Upper lobe of left lung (tissue), 4 donors: ENCODE data around the gene MRPS34.

Experiments used
- POLR2AphosphoS5 ChIP-seq, 2 donors: sonication (generic); formaldehyde crosslinking; IDR thresholded peaks; one replicate each; pipeline ENCODE4 v1.5.1; 2017; ENCODE audit warnings: antibody characterized with exemption in 2 of 2
- TF ChIP-seq, protein P1 (sequence below), 6 experiments: fragments of 450-650 bp in 4 of 6; fragments of 200-600 bp in 2 of 6; sonication (generic) in 2 of 6; IDR thresholded peaks; one replicate each; pipeline ENCODE4 v1.5.1; 2016 to 2019; ENCODE audit warnings: antibody characterized with exemption in 6 of 6

DNA sequence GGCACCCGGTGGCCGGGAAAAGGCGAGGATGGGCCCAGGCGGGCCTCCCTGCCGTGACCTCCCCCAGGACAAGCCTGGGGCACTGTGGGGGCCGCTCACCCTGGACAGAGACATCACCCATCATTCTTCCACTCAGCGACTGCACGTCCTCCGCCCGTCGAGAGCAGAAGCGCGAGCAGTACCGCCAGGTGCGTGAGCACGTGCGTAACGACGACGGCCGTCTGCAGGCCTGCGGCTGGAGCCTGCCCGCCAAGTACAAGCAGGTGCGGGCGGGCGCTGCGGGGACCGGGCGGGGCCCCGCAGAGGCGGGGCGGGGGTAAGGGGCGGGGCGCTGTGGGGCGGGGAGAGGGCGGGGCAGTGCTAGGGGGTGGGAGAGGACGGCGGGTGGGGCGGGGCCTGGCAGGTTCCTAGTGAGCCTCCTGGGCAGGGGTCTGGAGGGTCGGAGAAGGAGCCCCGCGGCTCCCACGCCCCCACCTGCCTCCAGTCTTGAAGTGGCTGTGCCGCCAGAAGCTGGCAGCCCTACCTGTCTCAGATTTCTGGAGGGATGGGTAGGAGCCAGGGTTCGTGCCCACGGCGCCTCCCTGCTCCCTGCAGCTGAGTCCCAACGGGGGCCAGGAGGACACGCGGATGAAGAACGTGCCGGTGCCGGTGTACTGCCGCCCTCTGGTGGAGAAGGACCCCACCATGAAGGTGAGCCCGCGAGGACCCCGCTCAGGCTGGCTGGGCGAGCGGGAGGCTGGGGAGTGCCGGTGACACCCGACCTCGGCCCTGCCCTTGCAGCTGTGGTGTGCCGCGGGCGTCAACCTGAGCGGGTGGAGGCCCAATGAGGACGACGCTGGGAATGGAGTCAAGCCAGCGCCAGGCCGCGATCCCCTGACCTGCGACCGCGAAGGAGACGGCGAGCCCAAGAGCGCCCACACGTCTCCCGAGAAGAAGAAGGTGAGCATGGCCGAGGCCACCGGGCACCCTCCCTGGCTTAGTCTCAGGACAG, 9.1 kb downstream of the MRPS34 start:
- TF ChIP-seq, protein P1, sequence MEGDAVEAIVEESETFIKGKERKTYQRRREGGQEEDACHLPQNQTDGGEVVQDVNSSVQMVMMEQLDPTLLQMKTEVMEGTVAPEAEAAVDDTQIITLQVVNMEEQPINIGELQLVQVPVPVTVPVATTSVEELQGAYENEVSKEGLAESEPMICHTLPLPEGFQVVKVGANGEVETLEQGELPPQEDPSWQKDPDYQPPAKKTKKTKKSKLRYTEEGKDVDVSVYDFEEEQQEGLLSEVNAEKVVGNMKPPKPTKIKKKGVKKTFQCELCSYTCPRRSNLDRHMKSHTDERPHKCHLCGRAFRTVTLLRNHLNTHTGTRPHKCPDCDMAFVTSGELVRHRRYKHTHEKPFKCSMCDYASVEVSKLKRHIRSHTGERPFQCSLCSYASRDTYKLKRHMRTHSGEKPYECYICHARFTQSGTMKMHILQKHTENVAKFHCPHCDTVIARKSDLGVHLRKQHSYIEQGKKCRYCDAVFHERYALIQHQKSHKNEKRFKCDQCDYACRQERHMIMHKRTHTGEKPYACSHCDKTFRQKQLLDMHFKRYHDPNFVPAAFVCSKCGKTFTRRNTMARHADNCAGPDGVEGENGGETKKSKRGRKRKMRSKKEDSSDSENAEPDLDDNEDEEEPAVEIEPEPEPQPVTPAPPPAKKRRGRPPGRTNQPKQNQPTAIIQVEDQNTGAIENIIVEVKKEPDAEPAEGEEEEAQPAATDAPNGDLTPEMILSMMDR (IDR thresholded peaks at IDR 0.05), result peak in 2 of 6 experiments; percentile 16 to 19
- TF ChIP-seq POLR2AphosphoS5 (IDR thresholded peaks at IDR 0.05), result no peak
